CD4-positive, alpha-beta memory T cell (primary cell): ENCODE results near the gene SLN. TPM values are rescaled to one million over a fixed set of nuclear protein-coding genes. Genes with fewer than 3 reads are reported as not detected.

ENCODE experiments used
- CTCF ChIA-PET: fragments of 350-600 bp; sonication (Branson Sonifier 250); formaldehyde crosslinking; loops from one replicate; lab custom pipeline; 2021; ENCODE audit warnings: inconsistent platforms; ENCODE audit not compliant: partially characterized antibody; lab: Charles Lee
- POLR2A ChIA-PET: fragments of 350-600 bp; sonication (Branson Sonifier 250); formaldehyde crosslinking; loops from one replicate; lab custom pipeline; 2021; ENCODE audit not compliant: partially characterized antibody; lab: Charles Lee
- DNase-seq, 5 donors: peaks; one replicate each; pipeline versions ENCODE4 v3.0.0 to v3.0.0-alpha.2; 2020 to 2022; ENCODE audit warnings: mixed read lengths in 1 of 5
- H3K27ac ChIP-seq: one replicate; pipeline ENCODE4 v1.7.0; 2013; ENCODE audit warnings: low read depth, low read length
- H3K27me3 ChIP-seq: 2 replicates; pipeline ENCODE4 v1.7.0; 2013; ENCODE audit warnings: mild to moderate bottlenecking, low read length, moderate library complexity; ENCODE audit not compliant: insufficient read depth
- H3K36me3 ChIP-seq: 2 replicates; pipeline ENCODE4 v1.7.0; 2013; ENCODE audit warnings: mild to moderate bottlenecking, low read length, moderate library complexity; ENCODE audit not compliant: insufficient read depth
- H3K4me1 ChIP-seq: 2 replicates; pipeline ENCODE4 v1.7.0; 2013; ENCODE audit warnings: mild to moderate bottlenecking, low read length, moderate library complexity; ENCODE audit not compliant: insufficient read depth
- H3K4me3 ChIP-seq, 2 donors: one replicate each; pipeline ENCODE4 v1.7.0; 2013; ENCODE audit warnings: low read length in 2 of 2, mild to moderate bottlenecking in 1 of 2
- H3K9me3 ChIP-seq, 2 donors: one replicate each; pipeline ENCODE4 v1.7.0; 2013; ENCODE audit warnings: low read length in 2 of 2, control low read depth in 1 of 2; ENCODE audit not compliant: control insufficient read depth in 1 of 2
- H3K27ac Mint-ChIP-seq, 7 donors: one replicate each; pipeline ENCODE4 v1.8.0; 2020 to 2021; ENCODE audit warnings: mixed read lengths in 7 of 7, mild to moderate bottlenecking in 6 of 7, inconsistent platforms in 3 of 7, moderate library complexity in 3 of 7
- H3K27me3 Mint-ChIP-seq, 2 donors: one replicate each; pipeline ENCODE4 v1.8.0; 2020 to 2021; ENCODE audit warnings: mixed read lengths in 2 of 2
- H3K36me3 Mint-ChIP-seq, 2 donors: one replicate each; pipeline ENCODE4 v1.8.0; 2020 to 2021; ENCODE audit warnings: mixed read lengths in 2 of 2, inconsistent platforms in 1 of 2, mild to moderate bottlenecking in 1 of 2
- H3K4me1 Mint-ChIP-seq, 4 donors: one replicate each; pipeline ENCODE4 v1.8.0; 2020 to 2021; ENCODE audit warnings: mixed read lengths in 4 of 4, mild to moderate bottlenecking in 1 of 4
- H3K4me3 Mint-ChIP-seq, 8 donors: one replicate each; pipeline ENCODE4 v1.8.0; 2020 to 2021; ENCODE audit warnings: mixed read lengths in 8 of 8, mild to moderate bottlenecking in 7 of 8, moderate library complexity in 6 of 8, inconsistent platforms in 3 of 8
- H3K9me3 Mint-ChIP-seq, 8 donors: one replicate each; pipeline ENCODE4 v1.8.0; 2020 to 2021; ENCODE audit warnings: mixed read lengths in 8 of 8, mild to moderate bottlenecking in 5 of 8, inconsistent platforms in 3 of 8, moderate library complexity in 1 of 8
- intact Hi-C: fragments of 100-400 bp; cut with micrococcal nuclease; formaldehyde crosslinking; loops from one replicate; pipeline ENCODE4 v1.15.1; 2023
- polyA plus RNA-seq, 2 donors: library from polyadenylated mRNA; unstranded; fragments of 300-500 nt; fragmentation: Illumina TruSeq; gene quantifications; one replicate each; pipeline ENCODE4 v1.2.3, GENCODE V29; 2021
- total RNA-seq, 2 experiments: library from RNA; stranded (reverse); gene quantifications; one replicate each; pipeline ENCODE4 v1.2.3, GENCODE V29; 2021

Gene SLN
- total and polyA plus RNA-seq, 4 experiments from 2014 or later = not detected

DNA sequence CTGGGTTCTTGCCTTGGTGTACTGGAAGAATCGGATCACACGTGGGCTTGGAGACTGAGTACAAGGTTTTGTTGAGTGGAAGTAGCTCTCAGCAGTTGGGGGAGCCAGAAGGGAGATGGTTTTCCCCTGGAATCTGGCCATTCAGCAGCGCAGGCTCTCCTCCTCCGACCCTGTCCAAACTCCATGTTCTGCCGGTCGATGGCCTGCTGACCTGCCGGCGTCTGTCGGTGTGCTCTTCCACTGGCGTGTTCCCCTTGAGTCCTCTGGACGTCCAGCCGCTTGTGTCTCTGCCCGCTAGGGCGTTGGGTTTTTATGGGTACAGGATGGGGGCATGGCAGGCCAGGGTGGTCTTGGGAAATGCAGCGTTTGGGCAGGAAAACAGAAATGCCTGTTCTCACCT is 38.5 kb upstream of the SLN start:
- Mint-ChIP-seq H3K27ac (no peak overlapping the region), H3K4me3 (no peak overlapping the region), H3K9me3 (no peaks in the 10 kb centered on the region), H3K36me3 (no peaks in the 10 kb centered on the region), H3K27me3 (peaks cover 3 to 17% of the 10 kb centered on the region in 2 donors), H3K4me1 (no peaks in the 10 kb centered on the region)
- no peaks in the 10 kb centered on the region for H3K27me3 ChIP-seq
- H3K27ac ChIP-seq = no peak overlapping the region
- POLR2A ChIA-PET = no interaction called here
- no peak overlapping the region for H3K4me3 ChIP-seq
- intact Hi-C loops = no loop called here
- no peaks in the 10 kb centered on the region for H3K36me3 ChIP-seq
- CTCF ChIA-PET = no interaction called here
- H3K4me1 ChIP-seq = no peaks in the 10 kb centered on the region
- H3K9me3 ChIP-seq = no peaks in the 10 kb centered on the region
- DNase-seq = no peak

DNA sequence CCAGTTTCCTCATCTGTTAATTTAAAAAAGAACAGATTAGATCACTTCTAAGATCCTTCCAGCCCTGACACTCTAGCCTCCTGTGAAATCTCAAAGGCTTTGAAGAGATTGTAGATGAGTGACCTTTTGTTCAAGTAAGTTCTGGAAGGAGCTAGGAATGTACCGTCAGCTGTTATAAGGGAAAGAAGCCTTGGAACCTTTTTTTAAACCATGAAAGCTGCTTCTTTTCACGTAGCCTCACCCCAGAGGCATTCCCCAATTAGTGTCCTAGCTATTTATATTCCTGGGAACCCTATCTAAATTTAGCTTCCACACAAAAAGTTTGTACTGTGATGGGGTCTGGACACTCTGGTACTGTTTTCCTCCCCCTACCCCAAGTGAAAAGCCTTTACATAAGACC is 35.8 kb upstream of the SLN start:
- no peak overlapping the region for H3K27ac Mint-ChIP-seq
- ChIA-PET POLR2A (no interaction called here), CTCF (no interaction called here)
- Histone ChIP-seq H3K4me1 (no peaks in the 10 kb centered on the region), H3K36me3 (no peaks in the 10 kb centered on the region), H3K9me3 (no peaks in the 10 kb centered on the region), H3K4me3 (no peak overlapping the region), H3K27me3 (no peaks in the 10 kb centered on the region), H3K27ac (no peak overlapping the region)
- H3K27me3 Mint-ChIP-seq = peaks cover 13 to 25% of the 10 kb centered on the region in 2 donors
- no peaks in the 10 kb centered on the region for H3K9me3 Mint-ChIP-seq
- intact Hi-C loops = no loop called here
- no peak overlapping the region for H3K4me3 Mint-ChIP-seq
- no peaks in the 10 kb centered on the region for H3K36me3 Mint-ChIP-seq
- no peak for DNase-seq
- H3K4me1 Mint-ChIP-seq = no peaks in the 10 kb centered on the region

DNA sequence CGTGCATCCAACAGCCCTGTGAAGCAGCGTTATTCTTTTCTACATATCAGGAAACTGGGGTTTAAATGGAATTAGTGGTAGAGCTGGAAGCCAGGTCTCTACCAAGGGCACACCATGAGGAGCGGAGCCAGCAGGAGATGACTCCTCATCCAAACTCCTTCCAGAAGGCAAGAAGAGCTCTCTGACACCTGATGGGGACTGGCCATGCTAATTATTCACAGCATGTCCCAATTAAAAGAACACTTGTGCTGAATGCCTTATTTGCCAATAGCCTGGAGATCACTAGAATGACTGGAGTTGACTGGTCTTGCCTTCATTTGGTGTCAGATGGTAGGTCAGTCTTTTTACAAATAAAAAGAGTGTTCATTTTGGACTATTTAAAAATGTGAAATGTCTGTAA is 32.9 kb upstream of the SLN start:
- no peak overlapping the region for H3K27ac ChIP-seq
- no peaks in the 10 kb centered on the region for H3K4me1 ChIP-seq
- DNase-seq = no peak
- no peaks in the 10 kb centered on the region for H3K27me3 ChIP-seq
- H3K27ac Mint-ChIP-seq = no peak overlapping the region
- H3K4me3 Mint-ChIP-seq = no peak overlapping the region
- intact Hi-C loops = no loop called here
- H3K9me3 ChIP-seq = no peaks in the 10 kb centered on the region
- H3K4me1 Mint-ChIP-seq = no peaks in the 10 kb centered on the region
- peaks cover 13 to 26% of the 10 kb centered on the region in 2 donors for H3K27me3 Mint-ChIP-seq
- ChIA-PET POLR2A (no interaction called here), CTCF (interaction anchor here (1.0 kb wide), 1 partner anchor 17 kb away, joined by 3 read pairs; no protein-coding TSS in a partner anchor)
- no peaks in the 10 kb centered on the region for H3K36me3 Mint-ChIP-seq
- no peak overlapping the region for H3K4me3 ChIP-seq
- no peaks in the 10 kb centered on the region for H3K36me3 ChIP-seq
- peaks cover 0 to 12% (median 5%) of the 10 kb centered on the region in 8 donors for H3K9me3 Mint-ChIP-seq

DNA sequence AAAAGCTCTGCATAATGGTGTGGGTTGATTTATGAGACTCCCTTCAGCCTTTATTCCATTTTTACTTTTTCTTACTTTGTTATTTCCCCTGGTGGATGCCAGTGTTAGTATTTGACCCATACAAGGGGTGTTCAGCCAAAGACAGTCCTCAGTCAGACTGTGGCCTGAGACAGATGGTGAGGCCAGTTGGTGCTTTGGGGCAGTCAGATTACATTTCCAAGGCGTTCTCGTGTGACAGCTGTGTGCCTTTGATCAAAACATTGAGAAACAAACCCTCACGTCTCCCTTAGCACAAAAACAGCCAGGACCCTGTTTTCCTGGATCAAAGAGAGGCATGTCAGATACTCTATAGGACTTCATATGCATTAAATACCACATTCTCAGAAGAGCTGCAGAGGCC is 31.3 kb upstream of the SLN start:
- Histone ChIP-seq H3K9me3 (no peaks in the 10 kb centered on the region), H3K36me3 (no peaks in the 10 kb centered on the region), H3K4me1 (no peaks in the 10 kb centered on the region), H3K27me3 (no peaks in the 10 kb centered on the region), H3K27ac (no peak overlapping the region), H3K4me3 (no peak overlapping the region)
- ChIA-PET POLR2A (no interaction called here), CTCF (interaction anchor here (0.6 to 1.0 kb wide), 2 partner anchors 92 to 235 kb away, joined by 3 read pairs; no protein-coding TSS in a partner anchor)
- DNase-seq = no peak
- no peaks in the 10 kb centered on the region for H3K4me1 Mint-ChIP-seq
- intact Hi-C loops = no loop called here
- no peak overlapping the region for H3K4me3 Mint-ChIP-seq
- no peak overlapping the region for H3K27ac Mint-ChIP-seq
- no peaks in the 10 kb centered on the region for H3K36me3 Mint-ChIP-seq
- H3K9me3 Mint-ChIP-seq = peaks cover 0 to 21% (median 8%) of the 10 kb centered on the region in 8 donors
- peaks cover 11 to 34% of the 10 kb centered on the region in 2 donors for H3K27me3 Mint-ChIP-seq

DNA sequence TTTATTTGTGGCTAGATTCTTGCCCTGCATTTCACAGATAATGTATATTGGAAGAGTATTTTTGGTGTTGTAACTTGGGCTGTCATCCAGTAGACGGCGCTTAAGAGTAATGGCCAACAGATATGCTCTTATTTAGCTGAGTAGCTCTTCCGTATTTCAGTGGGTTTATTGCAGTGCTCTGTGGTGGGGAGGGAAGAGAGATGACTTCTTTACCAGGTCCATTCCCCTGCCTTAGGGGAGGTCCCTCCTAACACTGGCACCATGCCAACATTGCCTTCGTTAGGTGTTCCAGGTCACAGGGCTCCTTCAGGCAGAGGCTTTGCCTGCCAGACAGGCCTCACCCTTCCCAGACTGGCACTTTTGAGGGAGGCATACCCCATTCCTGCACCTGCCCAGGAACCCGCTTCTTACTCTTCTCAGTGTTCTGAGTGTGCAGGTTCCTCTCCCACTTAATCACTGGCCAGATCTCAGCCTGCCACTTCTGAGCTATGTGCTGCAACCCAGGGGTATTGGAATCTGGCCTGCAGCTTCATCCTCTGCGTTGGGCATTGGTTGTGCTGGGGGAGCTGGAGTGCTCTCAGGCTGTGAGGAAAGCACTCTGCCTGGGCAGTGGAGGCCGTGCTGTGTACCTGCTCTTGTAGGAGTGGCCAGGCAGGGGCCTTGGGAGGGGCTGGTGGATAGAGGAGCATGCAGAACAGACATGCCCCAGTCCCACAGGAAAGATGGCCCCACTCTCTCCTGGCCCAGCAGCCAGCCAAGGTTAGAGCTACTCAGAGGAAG is 29.4 kb upstream of the SLN start:
- Mint-ChIP-seq H3K4me3 (no peak overlapping the region), H3K4me1 (no peaks in the 10 kb centered on the region), H3K27me3 (peaks cover 13 to 36% of the 10 kb centered on the region in 2 donors), H3K9me3 (peaks cover 0 to 21% (median 8%) of the 10 kb centered on the region in 8 donors), H3K27ac (peak overlapping the region in 1 of 7 donors; percentile 23), H3K36me3 (no peaks in the 10 kb centered on the region)
- Histone ChIP-seq H3K27ac (no peak overlapping the region), H3K9me3 (no peaks in the 10 kb centered on the region), H3K4me3 (no peak overlapping the region), H3K36me3 (no peaks in the 10 kb centered on the region), H3K27me3 (no peaks in the 10 kb centered on the region), H3K4me1 (no peaks in the 10 kb centered on the region)
- CTCF ChIA-PET = interaction anchor here (0.9 to 1.3 kb wide), 2 partner anchors 57 to 175 kb away, joined by 3 read pairs; partner anchors contain the start of gene ALKBH8
- intact Hi-C loops = no loop called here
- POLR2A ChIA-PET = no interaction called here
- DNase-seq = no peak

DNA sequence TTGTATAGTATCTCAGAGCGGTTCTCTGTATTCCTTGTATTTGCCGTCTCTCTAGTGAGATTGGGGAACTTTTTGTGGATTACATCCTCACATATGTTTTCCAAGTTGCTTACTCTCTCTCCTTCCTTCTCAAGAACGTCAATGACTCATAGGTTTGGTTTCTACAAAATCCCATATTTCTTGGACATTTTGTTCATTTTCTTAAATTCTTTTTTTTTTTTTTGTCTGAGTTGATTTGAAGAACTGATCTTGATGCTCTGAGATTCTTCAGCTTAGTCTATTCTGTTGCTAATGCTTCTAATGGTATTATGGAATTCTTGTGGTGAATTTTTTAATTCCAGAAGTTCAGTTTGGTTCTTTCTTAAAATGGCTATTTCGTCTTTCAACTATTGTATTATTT is 28.4 kb upstream of the SLN start:
- no peak overlapping the region for H3K27ac ChIP-seq
- peaks cover 0 to 21% (median 8%) of the 10 kb centered on the region in 8 donors for H3K9me3 Mint-ChIP-seq
- intact Hi-C loops = no loop called here
- H3K27ac Mint-ChIP-seq = no peak overlapping the region
- ChIA-PET CTCF (interaction anchor here (1.6 kb wide), 1 partner anchor 177 kb away, joined by 5 read pairs; no protein-coding TSS in a partner anchor), POLR2A (no interaction called here)
- no peak overlapping the region for H3K4me3 ChIP-seq
- H3K9me3 ChIP-seq = no peaks in the 10 kb centered on the region
- H3K27me3 ChIP-seq = no peaks in the 10 kb centered on the region
- no peak for DNase-seq
- H3K27me3 Mint-ChIP-seq = peaks cover 11 to 34% of the 10 kb centered on the region in 2 donors
- H3K36me3 ChIP-seq = no peaks in the 10 kb centered on the region
- no peaks in the 10 kb centered on the region for H3K4me1 ChIP-seq
- H3K4me3 Mint-ChIP-seq = no peak overlapping the region
- no peaks in the 10 kb centered on the region for H3K4me1 Mint-ChIP-seq
- H3K36me3 Mint-ChIP-seq = no peaks in the 10 kb centered on the region

DNA sequence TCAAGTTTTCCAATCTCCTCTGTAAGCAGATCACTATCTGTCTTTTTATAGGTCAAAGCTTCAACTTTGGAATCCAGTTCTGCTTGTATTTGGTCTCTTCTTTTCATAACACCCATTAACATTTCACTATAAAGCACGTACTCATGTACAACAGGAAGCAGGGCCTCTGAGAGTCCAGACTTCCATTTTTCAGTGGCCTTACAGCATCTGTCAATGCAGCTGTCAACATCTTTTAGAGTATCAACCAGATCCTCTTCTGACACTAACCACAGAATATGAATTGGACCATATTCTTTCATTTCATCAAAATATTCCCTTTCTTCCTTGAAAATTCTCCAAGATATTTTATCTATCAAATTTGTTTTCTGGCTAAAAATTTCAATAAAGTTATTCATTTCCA is 24.7 kb upstream of the SLN start:
- POLR2A ChIA-PET = no interaction called here
- H3K27me3 Mint-ChIP-seq = peaks cover 12 to 18% of the 10 kb centered on the region in 2 donors
- intact Hi-C loops = no loop called here
- H3K27ac Mint-ChIP-seq = no peak overlapping the region
- Histone ChIP-seq H3K27me3 (no peaks in the 10 kb centered on the region), H3K36me3 (no peaks in the 10 kb centered on the region), H3K27ac (no peak overlapping the region), H3K9me3 (no peaks in the 10 kb centered on the region), H3K4me3 (no peak overlapping the region), H3K4me1 (no peaks in the 10 kb centered on the region)
- DNase-seq = no peak
- CTCF ChIA-PET = no interaction called here
- H3K4me3 Mint-ChIP-seq = no peak overlapping the region
- H3K4me1 Mint-ChIP-seq = no peaks in the 10 kb centered on the region
- no peaks in the 10 kb centered on the region for H3K36me3 Mint-ChIP-seq
- H3K9me3 Mint-ChIP-seq = peaks cover 0 to 21% (median 8%) of the 10 kb centered on the region in 8 donors
